Fibroblast of villous mesenchyme (primary cell): ENCODE data around the gene TACC2. TPM values are rescaled to one million over a fixed set of nuclear protein-coding genes. Genes with fewer than 3 reads are reported as not detected.
A peak's percentile ranks its signal among the peaks of the same experiment; 100 is the strongest.

ENCODE experiments used
- DNase-seq: peaks from one replicate; pipeline ENCODE4 v3.0.0-alpha.2; 2010; ENCODE audit warnings: low read depth
- H3K4me3 ChIP-seq: 2 replicates; pipeline ENCODE4 v1.5.1; 2011; ENCODE audit warnings: low read depth, mild to moderate bottlenecking, low read length
- CTCF ChIP-seq: IDR thresholded peaks from 2 replicates; pipeline ENCODE4 v1.5.1; 2012; ENCODE audit warnings: low read depth, mild to moderate bottlenecking, low read length; ENCODE audit not compliant: insufficient read depth
- total RNA-seq: library from RNA; depleted of rRNA; stranded (reverse); fragments of >200 nt; gene quantifications from 2 replicates; pipeline ENCODE4 v1.2.3, GENCODE V29; 2012

The TACC2 gene
- total RNA-seq, 1 donor: 5.6 TPM

GRCh38 chr10:122113945-122114747 is 125.2 kb downstream of the TACC2 start:
- DNase-seq: peak; percentile 48
- peak overlapping the region; percentile 77 for H3K4me3 ChIP-seq
- no peak for TF ChIP-seq CTCF

- TF ChIP-seq CTCF: no peak
- H3K4me3 ChIP-seq: no peak overlapping the region
- peak; percentile 37 for DNase-seq
These were observed 126.9 kb downstream of the TACC2 start for GRCh38 chr10:122115874-122116273.

GRCh38 chr10:122116331-122116730 is 127.4 kb downstream of the TACC2 start:
- DNase-seq: peak; percentile 84
- no peak for TF ChIP-seq CTCF
- no peak overlapping the region for H3K4me3 ChIP-seq

- DNase-seq: no peak
- no peak for TF ChIP-seq CTCF
These were observed 128.5 kb downstream of the TACC2 start for GRCh38 chr10:122117475-122117874.

GRCh38 chr10:122120008-122120744 is 131.2 kb downstream of the TACC2 start:
- no peak for TF ChIP-seq CTCF
- no peak for DNase-seq
- no peak overlapping the region for H3K4me3 ChIP-seq

More at GRCh38 chr10:122117475-122117874, 128.5 kb downstream of the TACC2 start:
- no peak overlapping the region for H3K4me3 ChIP-seq

GRCh38 chr10:122121059-122121458 is 132.1 kb downstream of the TACC2 start:
- TF ChIP-seq CTCF: no peak
- no peak for DNase-seq
- H3K4me3 ChIP-seq: no peak overlapping the region
